ENCODE data around the gene FBXO42. TPM values are rescaled to one million over a fixed set of nuclear protein-coding genes. Genes with fewer than 3 reads are reported as not detected.

The FBXO42 gene
- total and polyA plus RNA-seq, 9 of the 15 experiments (the other 6 are each of a cell fraction or from before 2014, with no cell fraction given), result 7.2 to 24.8 (median 17.4) TPM

- TF ChIP-seq ETS1 (conservative IDR thresholded peaks at IDR 0.05; ENCODE audit: control insufficient read depth, low read depth, low read length) (0 out of 2 replicates have a peak, but pooled peaks have one; percentile 24), GMEB1 (CRISPR knock-in tag; IDR thresholded peaks at IDR 0.05) (peak; percentile 69), STAT5B (CRISPR knock-in tag; IDR thresholded peaks at IDR 0.05) (no peak), POLR2AphosphoS5 (IDR thresholded peaks at IDR 0.05; ENCODE audit: control insufficient read depth, insufficient read depth, low read depth, low read length) (peak; percentile 78), ZNF764 (CRISPR knock-in tag; IDR thresholded peaks at IDR 0.05; ENCODE audit: low read depth) (no peak), TBL1XR1 (IDR thresholded peaks at IDR 0.05; ENCODE audit: low read length in 2 of 2) (peak in 1 of 2 experiments; percentile 48; a peak in 2 of 4 replicates), CREB3L1 (IDR thresholded peaks at IDR 0.05; ENCODE audit: borderline replicate concordance, low read depth) (peak; percentile 96), ATF6 (CRISPR knock-in tag; IDR thresholded peaks at IDR 0.05) (peak; percentile 83; the same call in 1 of the 2 replicates), EWSR1 (IDR thresholded peaks at IDR 0.05; ENCODE audit: borderline replicate concordance, low read depth, partially characterized antibody) (no peak), U2AF1 (optimal IDR thresholded peaks at IDR 0.05; ENCODE audit: low read depth, low read length) (peak; percentile 69), COPS2 (conservative IDR thresholded peaks at IDR 0.05) (no peak), RBM22 (IDR thresholded peaks at IDR 0.05; ENCODE audit: low read depth, low read length, poor library complexity, severe bottlenecking) (no peak), MCM7 (IDR thresholded peaks at IDR 0.05) (no peak), TFAP4 (CRISPR knock-in tag; IDR thresholded peaks at IDR 0.05; ENCODE audit: borderline replicate concordance) (peak; percentile 61; the same call in 1 of the 2 replicates), ZBTB49 (CRISPR knock-in tag; IDR thresholded peaks at IDR 0.05; ENCODE audit: borderline replicate concordance) (no peak)
These were observed 145.5 kb downstream of the FBXO42 start (continued) for GRCh38 chr1:16206547-16207317.

Data from K562 (cell line).